ENCODE data around the gene GUCY2C.

DNA sequence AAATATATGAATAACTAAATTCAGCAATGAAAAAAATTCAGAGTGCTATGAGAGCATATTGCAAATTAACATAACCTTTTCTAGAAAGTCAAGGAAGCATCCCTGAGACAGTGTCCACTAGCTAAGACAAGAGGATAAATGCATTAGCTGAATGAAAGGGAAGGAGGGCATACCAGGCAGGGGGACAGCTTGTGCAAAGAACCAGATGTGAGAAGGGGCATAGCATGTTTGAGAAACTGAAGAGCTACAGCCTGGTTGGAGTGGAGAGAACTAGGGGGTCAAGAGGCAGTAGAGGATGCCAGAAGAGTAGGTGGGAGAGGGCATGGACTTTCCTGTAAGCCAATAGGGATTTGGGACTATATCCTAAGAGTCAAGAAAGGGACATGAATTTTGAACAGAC, 2.2 kb upstream of the GUCY2C start:
- TF ChIP-seq EZH2 (IDR thresholded peaks at IDR 0.05; ENCODE audit: borderline replicate concordance, insufficient read depth, low read depth, low read length, poor library complexity, severe bottlenecking) (no peak), CTCF (IDR thresholded peaks at IDR 0.05) (no peak)
